ENCODE results near the gene QRICH1.

QRICH1 gene, protein sequence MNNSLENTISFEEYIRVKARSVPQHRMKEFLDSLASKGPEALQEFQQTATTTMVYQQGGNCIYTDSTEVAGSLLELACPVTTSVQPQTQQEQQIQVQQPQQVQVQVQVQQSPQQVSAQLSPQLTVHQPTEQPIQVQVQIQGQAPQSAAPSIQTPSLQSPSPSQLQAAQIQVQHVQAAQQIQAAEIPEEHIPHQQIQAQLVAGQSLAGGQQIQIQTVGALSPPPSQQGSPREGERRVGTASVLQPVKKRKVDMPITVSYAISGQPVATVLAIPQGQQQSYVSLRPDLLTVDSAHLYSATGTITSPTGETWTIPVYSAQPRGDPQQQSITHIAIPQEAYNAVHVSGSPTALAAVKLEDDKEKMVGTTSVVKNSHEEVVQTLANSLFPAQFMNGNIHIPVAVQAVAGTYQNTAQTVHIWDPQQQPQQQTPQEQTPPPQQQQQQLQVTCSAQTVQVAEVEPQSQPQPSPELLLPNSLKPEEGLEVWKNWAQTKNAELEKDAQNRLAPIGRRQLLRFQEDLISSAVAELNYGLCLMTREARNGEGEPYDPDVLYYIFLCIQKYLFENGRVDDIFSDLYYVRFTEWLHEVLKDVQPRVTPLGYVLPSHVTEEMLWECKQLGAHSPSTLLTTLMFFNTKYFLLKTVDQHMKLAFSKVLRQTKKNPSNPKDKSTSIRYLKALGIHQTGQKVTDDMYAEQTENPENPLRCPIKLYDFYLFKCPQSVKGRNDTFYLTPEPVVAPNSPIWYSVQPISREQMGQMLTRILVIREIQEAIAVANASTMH

DNA sequence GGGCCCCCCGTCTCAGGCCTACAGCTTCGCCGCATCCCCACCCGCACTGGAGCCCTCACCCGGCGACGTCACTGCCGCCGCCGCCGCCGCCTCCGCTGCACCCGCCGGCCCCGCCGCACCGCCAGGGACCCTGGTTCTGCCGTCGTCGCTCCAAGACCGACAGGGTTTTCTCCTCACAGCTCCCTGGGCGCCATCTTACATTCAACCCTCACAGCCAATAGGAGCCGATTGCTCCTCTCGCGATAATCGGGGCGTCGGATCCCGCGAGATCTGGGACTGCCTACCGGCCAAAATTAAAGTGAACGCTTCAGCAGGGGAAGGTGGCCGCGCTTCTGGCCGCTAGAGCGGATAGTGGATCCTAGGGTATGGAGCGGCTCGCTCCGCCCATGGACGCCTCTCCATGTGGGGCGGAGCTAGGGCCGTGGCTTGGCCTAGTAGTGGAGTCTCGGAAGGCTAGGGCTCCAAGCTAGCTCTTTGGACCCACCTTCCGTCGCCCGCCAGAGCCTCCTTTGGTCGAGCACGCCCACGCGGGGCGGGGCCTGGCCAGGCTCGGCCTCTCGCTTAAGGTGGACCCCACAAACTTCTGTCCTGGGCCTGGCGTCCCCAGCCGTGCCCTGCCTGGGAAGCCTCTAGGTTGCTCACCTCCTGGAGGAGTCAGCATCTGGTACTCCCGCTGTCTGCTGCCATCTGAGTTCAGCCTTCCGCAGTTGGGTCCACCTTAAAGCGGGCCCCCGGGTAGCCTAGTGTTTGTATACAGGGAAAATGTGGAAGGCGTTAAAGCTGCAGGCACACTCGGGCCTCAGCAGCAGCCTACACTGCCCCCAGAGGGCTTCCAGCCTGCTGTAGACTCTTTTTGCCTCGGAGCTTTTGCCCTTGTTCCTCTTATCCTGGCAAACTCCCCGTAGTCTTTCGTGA, at the start of gene QRICH1:
TSS of gene QRICH1 (minus strand) at position 219 of the 915 bp plus-strand sequence. CDS start 17,054 bp downstream, outside the sequence.
- peak; percentile 98 for DNase-seq (ENCODE audit: low read depth)
- TF ChIP-seq, protein P1, sequence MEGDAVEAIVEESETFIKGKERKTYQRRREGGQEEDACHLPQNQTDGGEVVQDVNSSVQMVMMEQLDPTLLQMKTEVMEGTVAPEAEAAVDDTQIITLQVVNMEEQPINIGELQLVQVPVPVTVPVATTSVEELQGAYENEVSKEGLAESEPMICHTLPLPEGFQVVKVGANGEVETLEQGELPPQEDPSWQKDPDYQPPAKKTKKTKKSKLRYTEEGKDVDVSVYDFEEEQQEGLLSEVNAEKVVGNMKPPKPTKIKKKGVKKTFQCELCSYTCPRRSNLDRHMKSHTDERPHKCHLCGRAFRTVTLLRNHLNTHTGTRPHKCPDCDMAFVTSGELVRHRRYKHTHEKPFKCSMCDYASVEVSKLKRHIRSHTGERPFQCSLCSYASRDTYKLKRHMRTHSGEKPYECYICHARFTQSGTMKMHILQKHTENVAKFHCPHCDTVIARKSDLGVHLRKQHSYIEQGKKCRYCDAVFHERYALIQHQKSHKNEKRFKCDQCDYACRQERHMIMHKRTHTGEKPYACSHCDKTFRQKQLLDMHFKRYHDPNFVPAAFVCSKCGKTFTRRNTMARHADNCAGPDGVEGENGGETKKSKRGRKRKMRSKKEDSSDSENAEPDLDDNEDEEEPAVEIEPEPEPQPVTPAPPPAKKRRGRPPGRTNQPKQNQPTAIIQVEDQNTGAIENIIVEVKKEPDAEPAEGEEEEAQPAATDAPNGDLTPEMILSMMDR (IDR thresholded peaks at IDR 0.05; ENCODE audit: insufficient read depth, low read depth, low read length, missing control alignments) = peak; percentile 73
- H3K4me3 ChIP-seq (ENCODE audit: low read depth, low read length) = peak within 1 kb of the TSS; percentile 87

DNA sequence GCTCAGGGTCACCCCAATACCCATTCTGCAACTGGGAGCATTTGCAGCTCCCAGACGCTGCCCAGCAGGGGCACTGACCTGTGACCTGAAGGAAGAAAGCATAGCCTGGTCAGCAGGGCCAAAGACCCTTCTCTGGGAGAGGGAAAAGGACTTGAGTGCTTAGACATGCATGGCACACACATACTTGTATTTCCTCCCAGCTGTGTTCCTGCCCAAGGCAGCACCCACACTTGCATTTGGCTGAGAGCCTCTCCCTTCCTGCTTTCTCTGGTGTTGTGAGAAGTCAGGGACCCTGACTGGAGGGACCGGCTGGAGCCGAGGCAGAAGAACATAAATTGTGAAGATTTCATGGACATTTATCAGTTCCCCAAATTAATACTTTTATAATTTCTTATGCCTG, 46.2 kb upstream of the QRICH1 start:
- no peak overlapping the region for H3K4me3 ChIP-seq (ENCODE audit: low read depth, low read length)
- no peak for DNase-seq (ENCODE audit: low read depth)
- TF ChIP-seq, protein P1 (IDR thresholded peaks at IDR 0.05; ENCODE audit: insufficient read depth, low read depth, low read length, missing control alignments) = no peak

DNA sequence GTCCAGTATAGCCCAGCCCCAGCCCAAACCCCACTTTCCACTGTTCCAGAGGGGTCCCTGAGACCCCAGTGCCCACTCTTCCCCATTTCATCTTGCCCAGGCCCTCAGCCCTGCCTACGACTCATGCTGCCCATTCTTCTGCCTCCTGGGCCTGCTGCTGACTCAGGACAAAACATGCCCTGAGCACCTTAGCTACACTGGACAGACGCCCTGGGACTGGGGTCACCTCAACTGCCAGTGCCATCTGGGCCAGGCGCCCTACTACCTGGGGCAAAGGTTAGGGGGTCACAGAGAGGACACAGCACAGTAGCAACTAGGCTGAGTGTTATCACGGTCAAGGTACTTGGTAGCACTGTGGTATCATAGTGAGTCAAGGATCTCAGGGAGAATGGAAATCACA, 41.6 kb upstream of the QRICH1 start:
- TF ChIP-seq, protein P1 (IDR thresholded peaks at IDR 0.05; ENCODE audit: insufficient read depth, low read depth, low read length, missing control alignments) = no peak
- DNase-seq (ENCODE audit: low read depth) = no peak
- H3K4me3 ChIP-seq (ENCODE audit: low read depth, low read length) = no peak overlapping the region

DNA sequence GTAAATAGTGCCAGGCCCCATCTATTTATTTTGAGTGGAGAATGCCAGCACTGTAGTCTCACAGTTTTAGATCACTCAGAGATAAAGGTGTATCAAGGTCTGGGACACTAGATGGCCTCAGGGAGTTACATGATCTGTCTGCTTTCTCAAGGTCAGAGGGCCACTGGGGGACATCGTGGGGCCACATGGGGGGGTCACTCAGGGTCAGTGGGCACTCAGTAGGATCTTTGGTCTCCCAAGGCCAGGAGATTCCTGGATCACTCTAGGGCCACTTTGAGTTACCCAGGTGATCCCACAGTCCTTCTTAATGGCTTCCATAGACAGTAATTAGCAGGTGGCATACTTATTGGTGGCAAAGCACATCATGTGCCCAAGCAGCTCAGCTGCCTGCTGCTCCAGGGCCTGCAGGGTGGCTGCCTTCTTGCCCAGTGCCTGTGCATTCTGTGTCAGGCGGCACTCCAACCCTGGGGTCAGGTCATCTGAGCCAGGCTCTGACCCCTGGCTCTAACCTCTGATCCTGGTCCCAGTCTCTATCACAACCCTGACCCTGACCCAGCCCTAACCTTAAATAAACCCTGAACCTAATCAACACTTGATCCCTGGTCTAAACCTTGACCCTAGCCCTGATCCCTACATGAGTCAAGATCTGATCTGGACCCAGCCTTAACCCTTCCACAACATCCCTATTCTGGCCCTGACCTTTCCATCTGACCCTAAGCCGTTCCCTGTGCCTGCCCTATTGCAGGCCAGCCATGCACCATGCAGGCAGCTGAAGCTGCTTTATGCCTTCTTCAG, 40.8 kb upstream of the QRICH1 start:
- TF ChIP-seq, protein P1 (IDR thresholded peaks at IDR 0.05; ENCODE audit: insufficient read depth, low read depth, low read length, missing control alignments) = no peak
- no peak for DNase-seq (ENCODE audit: low read depth)
- H3K4me3 ChIP-seq (ENCODE audit: low read depth, low read length) = no peak overlapping the region

DNA sequence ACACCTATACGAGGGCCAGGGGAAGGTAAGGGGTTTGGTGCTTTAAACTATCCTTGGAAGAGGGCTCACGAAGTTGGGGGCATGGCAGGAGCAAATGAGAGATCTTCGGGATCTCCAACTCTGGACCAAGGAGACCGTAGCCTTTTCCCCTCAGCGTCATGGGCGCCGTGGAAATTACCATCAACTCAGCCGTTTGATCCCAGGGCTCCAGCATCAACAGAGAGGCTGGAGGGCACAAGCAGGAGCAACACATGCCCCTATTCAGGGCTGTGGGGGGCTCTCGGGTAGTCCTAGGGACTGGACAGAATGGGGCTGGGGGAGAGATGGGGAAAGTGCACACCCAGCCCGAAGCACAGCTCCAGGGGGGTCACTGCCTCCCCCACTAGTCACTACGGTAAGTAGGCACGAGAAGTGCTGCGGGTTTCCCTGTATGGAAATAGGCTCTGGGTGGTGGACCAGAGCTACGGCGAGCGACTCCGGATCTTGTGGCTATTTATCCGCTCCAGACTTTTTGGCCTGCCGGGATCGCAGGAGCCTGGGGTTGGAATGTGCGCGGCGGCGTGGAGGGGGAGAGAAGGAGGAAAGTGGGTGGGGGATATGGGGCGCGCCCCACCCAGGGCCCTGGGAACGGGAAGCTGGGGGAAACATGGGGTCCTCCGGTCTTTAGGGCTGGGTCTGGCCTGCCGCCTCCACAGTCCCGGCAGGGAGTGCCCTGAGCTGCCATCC, 39.5 kb upstream of the QRICH1 start:
- no peak for DNase-seq (ENCODE audit: low read depth)
- TF ChIP-seq, protein P1 (IDR thresholded peaks at IDR 0.05; ENCODE audit: insufficient read depth, low read depth, low read length, missing control alignments) = no peak
- no peak overlapping the region for H3K4me3 ChIP-seq (ENCODE audit: low read depth, low read length)

Data from GM12865 (cell line).